CD4-positive, alpha-beta T cell treated with Interleukin-6 at 100 ng/mL for 8 hours (primary cell): ENCODE results near the gene GPC6.

Source experiments
- DNase-seq: peaks from one replicate; pipeline ENCODE4 v3.0.0-alpha.2; 2020; ENCODE audit warnings: mixed read lengths, low spot score

Gene GPC6

DNA sequence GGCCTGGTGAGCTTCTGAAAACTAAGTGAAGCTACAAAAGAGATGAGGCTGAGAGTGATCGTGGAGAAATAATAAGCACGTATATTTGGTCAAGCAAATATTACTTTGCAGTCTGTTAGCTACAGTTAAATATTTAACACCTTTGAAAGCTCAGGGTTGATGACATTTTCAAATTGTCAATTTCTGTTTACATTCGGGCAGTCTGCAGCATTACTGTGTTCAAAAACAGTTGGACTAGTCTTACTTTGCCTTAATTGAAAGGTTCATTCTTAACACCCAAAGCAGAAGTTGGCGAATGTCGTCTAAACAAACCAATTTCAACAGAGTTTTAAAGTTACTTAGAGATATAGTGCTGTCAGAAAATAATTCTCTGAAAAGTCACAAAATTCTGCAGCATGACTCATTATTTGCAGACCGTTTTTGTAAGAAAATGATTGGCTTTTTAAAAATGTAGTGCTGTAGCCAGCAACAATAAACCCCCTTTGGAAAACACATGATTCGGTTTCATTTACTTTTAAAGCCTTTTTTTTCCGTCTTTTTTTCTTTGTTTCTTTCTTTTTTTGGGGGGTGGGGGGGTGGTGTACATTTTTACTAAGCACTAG, 549.0 kb downstream of the GPC6 start:
- DNase-seq = no peak

DNA sequence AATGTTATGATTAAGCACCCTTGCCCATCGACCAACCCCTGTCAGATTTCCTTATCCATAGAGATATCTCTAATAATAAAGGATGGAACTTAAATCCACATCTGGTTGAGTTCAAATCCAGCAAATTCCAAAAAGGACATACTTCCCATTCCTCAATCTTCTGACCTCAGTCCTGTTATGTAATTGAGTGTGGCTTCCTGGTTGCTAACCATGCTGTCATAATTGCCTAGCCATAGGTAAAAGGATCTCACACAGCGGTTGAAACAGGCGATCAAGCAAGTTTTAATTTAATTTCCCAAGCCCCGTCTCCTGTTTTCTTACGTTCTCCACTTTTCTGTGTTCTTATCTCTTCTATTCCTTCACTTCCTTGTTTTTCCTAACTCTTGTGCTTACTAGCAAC, 550.3 kb downstream of the GPC6 start:
- no peak for DNase-seq

DNA sequence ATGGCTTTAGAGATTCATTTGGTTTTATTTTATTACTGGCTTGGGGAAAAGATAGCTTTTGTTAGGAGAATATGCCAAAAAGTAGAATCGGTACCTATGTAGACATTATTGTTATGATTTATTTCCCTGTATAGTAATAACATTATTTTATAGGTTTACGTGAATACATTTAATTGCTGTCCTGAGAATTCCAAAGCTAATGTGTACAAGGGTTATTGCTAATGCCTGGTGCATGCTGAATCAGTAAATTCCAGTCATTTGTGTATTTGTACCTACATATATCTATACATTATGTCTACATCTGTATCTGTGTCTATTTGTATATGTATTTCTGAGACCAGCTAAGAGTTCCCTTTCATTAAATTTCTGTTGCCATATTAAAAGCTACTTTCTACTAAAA, 550.9 kb downstream of the GPC6 start:
- no peak for DNase-seq

DNA sequence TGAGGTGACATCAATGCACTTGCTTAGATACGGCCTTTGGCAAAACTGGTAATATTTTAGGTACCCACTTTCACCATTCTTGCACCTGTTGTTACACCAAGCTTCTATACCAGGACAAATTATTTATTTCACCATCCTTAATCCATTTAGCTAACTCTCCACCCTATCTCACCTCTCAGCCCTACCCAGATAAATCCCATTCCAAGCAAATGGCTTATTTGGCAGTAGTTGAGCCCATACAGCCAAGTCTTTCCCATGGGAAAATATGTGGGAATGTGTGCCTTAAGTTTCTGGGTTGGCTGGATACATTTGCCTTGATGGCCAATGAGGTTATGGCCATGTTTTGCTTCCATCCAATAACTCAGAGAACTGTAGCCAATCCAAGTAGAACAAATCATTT, 551.9 kb downstream of the GPC6 start:
- DNase-seq = no peak

DNA sequence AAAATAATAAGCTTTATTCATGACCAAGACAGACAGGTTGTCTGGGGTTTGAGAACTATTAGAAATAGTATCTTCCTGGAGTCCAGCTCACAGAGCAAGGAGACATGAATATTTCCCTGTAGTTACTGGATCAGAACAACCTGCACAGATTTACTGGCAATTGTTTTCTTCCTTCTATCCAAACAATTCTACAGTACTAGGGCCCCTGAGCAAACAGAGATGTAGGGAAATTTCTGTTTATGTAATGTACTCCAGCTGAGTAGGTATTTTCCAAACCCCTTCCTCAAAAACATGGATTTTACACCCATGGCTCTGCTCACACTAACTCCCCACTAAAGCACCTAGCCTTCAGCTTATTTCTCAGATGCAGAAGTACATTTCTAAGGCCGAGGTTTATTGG, 557.6 kb downstream of the GPC6 start:
- no peak for DNase-seq

DNA sequence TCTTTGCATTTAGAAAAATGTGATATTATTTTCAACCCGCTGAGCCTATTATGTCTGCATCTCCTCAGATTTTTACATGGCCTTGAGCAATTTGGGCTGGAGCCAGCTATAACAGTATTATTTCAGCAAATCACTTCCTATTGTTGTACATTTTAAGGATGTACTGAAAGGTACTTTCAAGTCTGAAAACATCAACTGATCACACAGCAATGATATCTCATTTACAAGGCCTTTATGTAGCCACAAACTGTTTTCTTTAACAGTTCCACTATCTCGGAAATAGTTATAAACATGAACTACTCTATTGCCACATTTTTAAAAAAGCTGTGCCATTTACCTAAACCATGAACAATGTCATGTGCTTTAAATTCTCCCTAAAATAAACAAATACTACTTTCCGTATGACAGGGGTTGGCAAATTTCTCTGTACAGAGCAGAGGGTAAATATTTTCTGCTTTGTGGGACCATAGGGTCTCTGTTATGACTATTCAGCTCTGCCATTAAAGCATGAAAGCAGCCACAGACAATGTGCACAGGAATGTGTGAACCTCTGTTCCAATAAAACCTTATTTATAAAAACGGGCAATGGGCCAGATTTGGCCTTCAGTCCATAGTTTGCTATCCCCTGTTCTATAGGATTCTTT, 560.4 kb downstream of the GPC6 start:
- DNase-seq = no peak

DNA sequence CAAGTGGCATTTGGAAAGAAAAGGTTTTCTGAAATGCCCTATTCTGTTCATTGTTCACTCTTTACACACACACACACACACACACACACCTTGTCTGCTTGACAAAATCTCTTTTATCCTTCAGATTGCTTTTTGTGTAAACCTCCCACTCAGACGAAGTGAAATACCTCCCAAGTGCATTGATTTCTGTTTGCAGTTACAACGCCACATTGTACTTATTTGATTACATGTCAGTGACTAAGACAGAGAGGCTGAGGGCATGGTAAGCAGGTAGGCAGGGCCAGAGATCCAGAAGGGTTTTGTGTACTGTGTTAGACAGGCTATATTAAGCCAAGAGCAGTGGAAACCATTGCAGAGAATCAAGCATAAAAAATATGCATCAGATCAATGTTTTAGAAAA, 561.8 kb downstream of the GPC6 start:
- no peak for DNase-seq

DNA sequence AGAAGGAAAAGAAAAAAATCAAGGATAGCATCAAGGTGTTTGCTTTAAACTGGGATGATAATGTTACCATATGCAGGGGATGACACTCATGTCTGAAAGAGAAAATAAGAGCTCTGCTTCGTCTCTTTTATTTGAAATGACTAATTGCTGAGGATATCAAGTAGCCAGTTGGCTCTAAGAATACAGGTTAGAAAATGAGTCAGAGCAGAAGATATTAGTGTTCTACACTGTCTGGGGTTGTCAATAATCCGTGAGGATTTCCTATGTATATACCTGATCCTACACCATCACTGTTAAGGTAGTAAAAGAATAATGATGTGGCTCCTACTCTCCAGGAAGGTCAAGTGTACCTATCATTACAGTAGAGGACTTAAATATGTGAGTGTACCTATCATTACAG, 562.5 kb downstream of the GPC6 start:
- DNase-seq = no peak

DNA sequence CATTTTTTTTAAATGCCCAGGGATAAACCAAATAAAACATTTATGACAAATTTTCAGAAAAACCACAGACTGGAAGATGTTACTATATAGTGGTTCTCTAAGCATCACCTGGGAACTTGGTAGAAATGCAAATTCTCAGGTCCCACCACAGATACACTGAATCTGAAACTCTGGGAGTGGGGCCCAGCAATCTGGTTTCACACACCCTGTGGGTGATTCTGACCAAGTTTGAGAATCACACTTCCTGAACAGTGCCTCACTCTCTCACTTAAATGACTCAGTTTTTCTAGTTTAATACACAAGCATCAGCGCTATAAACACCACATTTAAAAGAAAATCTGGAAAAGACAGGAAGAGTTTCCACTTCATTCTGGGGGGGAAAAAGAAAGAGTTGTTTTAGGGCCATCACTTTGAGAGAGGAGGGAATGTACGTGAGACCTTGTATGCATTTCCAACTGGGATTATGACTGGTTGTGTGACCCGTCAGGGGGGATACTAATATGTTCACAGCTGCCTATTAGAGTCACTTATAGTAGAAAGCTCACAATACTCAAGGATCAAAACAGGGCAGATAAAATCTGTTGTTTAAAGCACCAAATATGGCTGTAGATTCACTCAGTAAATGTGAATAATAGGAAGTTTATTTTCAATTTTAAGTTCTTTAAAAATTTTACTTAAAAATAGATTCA, 567.7 kb downstream of the GPC6 start:
- no peak for DNase-seq

DNA sequence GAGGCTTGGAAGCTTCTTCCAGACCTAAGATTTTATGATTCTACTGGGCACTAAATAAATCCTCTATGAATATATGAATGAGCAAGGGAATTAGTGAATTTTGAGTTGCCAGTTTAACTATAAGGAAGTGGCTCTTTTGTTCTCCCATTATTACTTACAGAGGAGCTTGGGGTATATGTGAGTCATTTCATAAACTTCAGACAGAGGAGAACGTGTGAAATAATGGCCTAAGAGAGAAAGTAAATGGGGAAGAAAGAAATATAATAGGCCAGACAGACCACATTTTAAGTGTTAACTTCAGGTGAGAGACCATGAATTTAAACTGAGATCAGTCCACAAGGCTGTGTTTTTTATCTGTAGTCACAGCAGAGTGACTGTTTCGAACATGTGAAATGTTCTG, 570.9 kb downstream of the GPC6 start:
- DNase-seq = no peak

DNA sequence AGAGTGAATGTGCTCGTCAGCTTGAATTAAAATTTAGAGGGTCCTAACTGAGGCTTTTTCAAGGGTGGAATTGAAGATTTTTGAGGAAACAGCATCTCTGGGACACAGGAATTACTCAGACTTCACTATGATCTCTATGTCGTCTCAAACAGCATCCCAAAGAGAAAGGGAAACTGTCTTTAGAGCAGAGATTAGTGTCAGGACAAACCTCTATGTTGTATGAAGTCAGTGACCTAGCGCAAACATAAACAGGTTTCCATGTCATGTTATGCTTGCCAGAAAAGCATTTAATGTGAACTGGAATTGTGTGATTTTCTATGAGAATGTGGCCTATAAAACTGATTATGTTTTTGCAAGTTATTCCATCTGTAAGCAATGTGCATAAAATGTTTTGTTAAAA, 573.7 kb downstream of the GPC6 start:
- no peak for DNase-seq

DNA sequence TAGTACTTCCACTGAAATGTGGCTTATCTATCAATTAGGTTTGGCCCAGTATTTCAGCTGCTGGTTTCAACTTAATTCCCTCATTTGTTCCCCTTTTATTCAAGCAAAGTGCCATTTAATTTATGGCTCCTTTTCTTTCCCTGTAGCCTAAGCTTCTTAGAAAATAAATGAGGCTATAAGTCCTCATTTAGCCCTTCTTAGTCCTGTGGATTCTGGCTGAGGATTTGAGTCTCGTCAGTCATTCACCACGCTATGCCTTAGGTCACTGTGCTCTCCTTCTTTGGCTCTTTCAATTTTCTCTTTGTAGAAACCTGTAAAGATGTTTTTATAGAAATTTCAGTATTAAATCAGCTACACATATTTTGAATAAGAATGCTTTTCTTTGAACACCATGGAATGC, 579.1 kb downstream of the GPC6 start:
- no peak for DNase-seq

DNA sequence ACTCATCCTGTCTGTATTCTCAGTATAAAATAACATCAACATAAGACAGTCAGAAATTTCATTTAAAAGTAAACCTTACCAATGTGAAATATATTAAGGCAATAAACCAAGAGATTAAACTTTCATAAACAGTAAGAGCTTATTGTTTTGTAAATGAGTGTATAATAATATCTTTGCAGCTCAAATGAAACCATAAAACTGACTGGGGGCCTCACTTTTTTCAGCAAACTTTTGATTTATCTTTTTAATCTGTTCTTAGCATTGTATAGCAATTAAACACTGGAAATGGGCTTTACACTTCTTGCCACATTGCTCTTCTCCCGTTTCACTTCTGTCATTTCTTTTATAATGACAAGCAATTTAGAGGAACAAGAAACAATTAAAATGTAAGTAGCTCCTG, 580.3 kb downstream of the GPC6 start:
- DNase-seq = no peak

DNA sequence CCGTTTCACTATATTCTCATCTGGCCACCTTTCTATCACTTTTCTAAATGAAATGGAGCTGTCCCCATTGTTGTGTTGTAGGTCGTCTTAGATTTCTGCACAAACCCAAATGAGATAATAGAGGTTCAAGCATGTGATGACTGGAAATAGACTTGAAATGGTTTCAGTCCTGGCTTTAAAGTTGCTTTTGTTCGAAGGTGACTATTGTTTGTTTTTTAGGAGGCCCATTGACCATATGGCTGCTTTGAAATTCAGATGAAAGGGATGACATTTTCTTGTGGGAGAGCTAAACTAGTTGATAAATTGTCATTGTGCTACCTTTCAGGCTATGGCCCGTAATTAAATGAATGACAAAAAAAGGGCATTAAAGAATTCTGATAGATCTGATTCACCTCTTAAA, 583.7 kb downstream of the GPC6 start:
- no peak for DNase-seq

DNA sequence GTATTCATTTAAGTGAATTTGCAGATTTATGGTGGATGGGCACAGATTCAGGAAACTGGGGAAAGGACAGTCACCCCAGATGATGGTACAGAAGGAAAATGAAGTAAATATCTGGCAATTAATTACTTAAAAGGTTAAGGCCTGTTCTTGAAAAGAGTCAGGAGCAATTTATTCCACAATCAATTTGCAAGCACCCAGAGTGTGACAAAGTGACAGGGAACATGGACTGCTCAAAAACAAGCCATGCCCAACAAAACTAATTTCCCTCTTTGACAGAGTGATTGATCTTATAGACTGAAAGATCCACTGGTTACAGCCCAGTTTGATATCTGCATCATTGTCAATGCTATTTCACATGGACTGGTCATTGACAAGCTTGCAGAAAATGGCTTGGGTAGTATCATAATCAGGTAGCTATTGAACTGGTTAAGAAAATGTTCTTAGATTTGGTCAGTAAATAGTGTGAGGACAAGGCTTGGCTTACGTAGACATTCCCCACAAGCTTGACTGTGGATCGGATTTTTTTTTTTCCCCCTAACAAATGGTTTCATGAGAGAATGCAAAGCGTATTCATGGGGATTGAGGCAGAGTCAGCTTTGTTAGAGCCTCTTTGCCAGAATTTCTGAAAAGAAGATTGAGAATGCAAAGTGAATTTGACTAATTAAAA, 584.6 kb downstream of the GPC6 start:
- DNase-seq = no peak

DNA sequence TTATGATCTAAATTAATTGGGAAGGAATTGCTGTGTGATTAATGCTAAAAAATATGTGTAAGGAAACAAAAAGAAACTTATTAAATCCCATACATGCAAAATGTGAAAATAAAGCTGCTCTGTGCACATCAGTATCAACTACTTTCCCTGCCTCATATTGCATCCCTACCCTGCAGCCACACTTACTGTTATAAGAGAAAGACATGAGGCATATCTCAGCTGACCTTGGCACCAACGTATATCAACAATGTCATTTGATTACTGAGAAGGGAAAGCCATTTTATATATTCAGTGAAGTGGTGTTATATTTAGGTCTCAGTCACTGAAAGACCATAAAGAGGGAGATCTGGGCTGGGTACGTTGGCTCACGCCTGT, 585.1 kb downstream of the GPC6 start:
- no peak for DNase-seq

DNA sequence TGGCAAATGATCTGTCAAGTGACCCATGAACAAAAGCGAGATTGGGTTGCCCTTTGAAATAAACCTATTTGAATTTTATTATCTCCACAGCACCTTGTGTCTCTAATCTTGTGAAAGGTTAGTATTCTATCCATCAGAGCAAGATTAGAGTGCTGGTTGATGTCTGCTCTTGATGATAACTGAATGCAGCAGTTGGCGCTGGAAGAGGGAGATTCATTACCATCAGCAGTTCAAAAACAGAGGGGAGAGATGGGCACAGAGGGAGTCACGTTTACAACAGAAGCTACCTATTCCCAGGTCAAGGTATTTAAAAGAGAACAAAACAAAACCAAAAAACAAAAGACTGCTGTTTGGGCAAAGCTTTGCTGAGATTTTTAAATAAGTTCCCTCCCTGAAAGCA, 588.1 kb downstream of the GPC6 start:
- DNase-seq = no peak

DNA sequence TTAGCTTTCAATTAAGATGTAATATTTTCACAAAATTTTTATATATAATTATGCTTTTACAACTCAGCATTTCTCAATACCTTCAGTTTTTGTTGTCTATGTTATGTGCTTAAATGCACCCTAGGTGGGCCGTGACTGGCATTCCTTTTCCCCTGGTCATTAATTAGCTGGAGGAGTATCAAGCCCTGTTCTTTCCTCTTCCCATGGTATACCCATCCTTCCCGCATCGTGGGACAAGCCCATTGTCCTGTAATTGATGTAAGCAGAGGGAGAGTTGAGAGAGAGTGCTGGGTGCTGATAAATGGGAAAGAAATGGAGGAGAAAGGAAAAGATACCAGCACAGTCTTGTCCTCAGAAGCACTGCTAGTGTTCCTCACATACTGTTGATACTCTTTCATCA, 591.7 kb downstream of the GPC6 start:
- DNase-seq = no peak

DNA sequence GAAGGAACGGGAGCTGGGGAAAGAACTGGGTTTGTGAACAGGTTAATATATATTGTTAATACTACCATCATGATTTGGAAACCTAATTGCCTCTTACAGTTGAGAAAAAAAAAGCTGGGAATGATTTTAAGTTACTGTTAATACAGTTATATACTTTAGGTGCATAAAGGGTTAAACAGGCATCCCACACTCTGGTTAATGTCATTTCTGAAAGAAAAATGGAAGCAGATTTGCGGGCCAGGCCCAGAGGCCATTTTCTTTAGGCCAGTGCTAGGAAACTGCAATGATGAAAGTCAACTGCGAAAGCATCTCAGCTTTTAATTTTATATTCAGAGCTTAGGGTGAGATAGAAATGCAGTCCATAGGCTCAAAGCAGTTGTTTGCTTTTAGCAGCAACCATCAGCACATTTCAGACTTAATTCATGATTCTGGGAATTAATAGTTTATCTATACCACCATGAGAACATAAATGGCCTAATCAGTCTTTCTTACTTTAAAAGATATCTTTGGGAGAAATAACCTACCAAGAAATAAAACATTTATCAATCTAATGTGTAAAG, 592.8 kb downstream of the GPC6 start:
- DNase-seq = no peak

DNA sequence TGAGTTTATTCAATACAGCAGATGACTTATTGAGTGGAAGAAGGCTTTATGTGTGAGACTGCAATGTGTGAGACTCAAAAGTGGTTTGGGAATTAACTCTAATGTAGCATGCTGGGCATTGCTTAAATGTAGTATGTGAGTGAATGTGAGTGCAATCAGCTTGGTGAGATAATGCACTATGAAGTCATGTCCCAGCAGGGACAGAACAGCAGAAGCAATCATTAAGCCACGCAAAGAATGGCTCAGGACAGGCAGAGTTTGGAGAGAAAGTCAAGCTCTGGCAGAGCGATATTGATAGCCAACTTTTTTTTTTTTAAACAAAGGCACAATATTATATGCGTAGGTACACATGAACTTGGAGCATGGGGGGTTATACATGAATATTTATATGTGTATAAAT, 597.7 kb downstream of the GPC6 start:
- DNase-seq = no peak

DNA sequence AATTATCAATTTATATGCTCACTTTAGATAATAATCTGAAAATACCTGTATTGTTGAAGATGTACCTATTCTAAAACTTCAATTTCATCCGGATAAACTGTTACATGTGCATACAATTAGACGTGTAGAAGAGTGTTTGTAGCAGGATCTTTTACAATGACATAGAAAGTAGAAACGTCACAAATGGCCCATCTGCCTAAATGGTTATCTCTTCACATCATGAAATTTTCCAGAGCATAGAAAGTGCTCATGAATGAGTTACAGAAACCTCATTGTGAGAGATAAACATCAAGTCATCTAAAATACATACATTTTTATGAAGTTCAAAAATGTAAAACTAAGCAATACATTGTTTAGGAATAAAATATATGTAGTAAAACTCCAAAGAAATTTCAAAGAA, 607.4 kb downstream of the GPC6 start:
- DNase-seq = no peak

DNA sequence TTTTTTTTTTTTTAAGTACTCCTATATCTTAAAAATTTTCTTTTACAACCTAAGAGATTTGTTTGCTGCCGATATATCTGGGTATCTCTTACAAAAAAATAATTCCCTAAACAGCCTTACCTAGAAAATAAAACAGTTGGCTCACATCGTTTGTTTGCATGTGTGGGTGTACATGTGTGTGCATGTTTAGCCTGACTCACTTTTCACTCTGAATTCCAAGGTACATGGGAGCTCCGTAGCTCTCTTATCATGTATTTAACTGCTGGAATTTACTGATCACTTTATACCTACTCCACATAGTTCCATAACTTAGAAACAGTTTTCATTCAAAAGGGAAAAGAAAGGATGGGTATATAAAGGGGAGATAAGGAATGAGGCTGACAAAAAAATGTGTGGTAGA, 616.5 kb downstream of the GPC6 start:
- DNase-seq = no peak

DNA sequence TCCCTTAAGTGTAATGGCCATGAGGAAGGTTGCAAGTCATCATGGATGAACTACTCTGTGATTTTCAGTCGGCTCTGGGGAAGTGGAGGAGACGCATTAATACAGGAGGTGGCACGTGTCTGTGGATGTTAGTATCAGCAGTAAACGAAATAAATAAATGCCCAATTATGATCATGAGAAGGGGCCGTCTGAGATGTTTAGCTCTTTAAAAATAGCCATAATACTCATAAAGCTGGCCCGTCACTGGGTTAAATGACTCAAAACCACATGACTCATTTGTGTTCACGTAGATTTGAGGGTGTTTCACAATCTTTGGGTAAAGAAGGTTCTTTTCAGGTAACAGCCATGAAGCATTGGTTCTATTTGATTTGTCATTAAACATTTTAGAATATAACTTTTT, 620.6 kb downstream of the GPC6 start:
- DNase-seq = no peak
